Measurements from ENCODE around the gene NEURL1.
"Not testable (repeated sequence)": the region's sequence is repeated elsewhere in the genome, so short reads cannot be mapped to it uniquely, and the experiment has no call there.

Gene NEURL1

DNA sequence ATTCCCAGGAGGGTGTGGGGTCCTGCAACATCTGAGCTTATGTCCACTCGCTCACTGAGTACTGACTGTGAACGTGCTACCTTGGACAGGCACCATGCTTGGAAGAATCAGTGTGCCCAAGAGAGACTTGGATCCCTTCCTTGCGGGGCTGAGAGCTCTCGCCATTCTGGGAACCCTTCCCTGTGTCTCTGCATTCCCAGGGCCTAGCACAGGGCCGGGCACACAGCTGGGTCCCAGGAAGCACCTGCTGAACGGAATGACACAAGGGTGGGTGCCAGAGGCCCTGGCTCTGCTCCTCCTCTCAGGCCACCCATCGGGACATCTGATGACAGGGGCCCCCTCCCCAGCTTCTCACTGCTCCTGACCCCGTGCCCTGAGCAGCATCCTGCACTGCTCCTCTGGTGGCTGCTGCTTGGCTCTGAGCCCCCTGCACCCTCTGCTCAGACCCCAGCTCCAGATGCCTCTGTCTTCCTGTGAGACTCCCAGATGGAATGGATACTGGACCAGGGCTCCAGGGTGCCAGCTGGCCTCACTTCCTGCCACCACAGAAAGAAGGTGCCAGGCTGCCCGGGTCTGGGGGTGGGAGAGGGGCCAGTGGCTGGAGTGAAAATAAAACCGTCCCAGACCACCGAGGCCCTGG lies 129.6 kb downstream of the NEURL1 start:
- no peak for DNase-seq (ENCODE audit: low read depth in 3 of 3)

GRCh38 chr10:103626178-103626577 lies 132.7 kb downstream of the NEURL1 start:
- no peak for DNase-seq (ENCODE audit: low read depth in 3 of 3)

DNA sequence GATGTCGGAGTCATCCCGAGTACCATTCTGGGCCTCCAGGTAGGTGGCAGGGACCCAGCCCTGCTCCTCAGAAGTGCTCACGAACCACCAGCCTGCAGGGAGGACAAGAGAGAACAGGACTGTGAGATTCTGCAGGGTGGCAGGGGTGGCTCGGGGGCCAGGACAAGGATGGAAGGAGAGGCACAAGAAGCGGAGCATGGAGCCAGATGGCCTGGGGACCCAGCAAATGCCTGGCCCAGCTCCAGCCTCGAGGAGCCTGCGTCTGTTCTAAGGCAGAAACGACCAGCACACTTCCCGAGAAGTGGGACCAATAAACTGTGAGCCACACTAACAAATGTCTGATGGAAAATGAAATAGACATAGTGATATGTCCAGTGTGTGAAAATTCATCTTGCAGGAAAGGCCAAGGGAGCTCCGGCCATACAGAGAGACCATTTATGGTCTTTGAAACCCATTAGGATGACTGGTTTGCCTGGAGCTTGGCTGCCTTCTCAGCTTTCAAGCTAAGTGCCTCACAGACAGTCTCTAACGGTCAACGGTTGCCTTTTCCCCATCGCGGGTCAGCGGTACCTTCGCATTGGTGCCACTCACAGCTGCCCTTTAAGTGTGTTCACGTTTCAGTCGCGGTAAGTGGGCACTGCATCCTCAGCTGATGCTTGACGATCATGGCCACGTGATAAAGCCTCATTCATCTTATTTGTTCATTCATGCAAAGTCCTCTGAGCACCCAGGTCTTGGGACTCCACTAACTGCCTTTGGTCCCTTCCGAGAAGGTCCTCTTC lies 133.8 kb downstream of the NEURL1 start:
- no peak for DNase-seq (ENCODE audit: low read depth in 3 of 3)

- no peak for DNase-seq (ENCODE audit: low read depth in 3 of 3)
Measured at GRCh38 chr10:103627893-103628292, 134.4 kb downstream of the NEURL1 start.

GRCh38 chr10:103629581-103629980 lies 136.1 kb downstream of the NEURL1 start:
- DNase-seq (ENCODE audit: low read depth in 3 of 3) = no peak

- DNase-seq (ENCODE audit: low read depth in 3 of 3) = no peak
Measured at GRCh38 chr10:103630156-103630555, 136.7 kb downstream of the NEURL1 start.

GRCh38 chr10:103632247-103632642 lies 138.7 kb downstream of the NEURL1 start:
- DNase-seq (ENCODE audit: low read depth in 3 of 3) = no peak

GRCh38 chr10:103632871-103633270 lies 139.4 kb downstream of the NEURL1 start:
- DNase-seq (ENCODE audit: low read depth in 3 of 3) = not testable (repeated sequence)

DNA sequence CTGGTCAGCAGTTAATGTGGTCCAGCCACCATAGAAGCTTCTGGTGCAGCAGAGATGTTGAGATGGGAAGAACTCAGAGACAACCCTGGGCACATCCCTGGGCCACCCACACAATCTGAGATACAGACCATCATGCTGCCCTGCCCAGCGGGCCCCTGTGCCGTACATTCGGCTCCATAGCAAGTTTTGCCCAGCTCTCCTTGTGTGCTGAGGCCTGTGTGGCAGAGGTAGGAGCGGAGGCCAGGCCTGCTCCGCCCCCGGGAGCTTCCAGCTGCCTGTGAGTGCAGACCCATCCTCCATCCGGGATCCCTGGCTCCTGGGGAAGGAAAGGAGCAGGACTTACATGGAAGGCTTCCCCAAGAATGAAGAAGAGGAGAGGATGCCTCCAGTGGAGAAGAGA lies 140.3 kb downstream of the NEURL1 start:
- no peak for DNase-seq (ENCODE audit: low read depth in 3 of 3)

DNA sequence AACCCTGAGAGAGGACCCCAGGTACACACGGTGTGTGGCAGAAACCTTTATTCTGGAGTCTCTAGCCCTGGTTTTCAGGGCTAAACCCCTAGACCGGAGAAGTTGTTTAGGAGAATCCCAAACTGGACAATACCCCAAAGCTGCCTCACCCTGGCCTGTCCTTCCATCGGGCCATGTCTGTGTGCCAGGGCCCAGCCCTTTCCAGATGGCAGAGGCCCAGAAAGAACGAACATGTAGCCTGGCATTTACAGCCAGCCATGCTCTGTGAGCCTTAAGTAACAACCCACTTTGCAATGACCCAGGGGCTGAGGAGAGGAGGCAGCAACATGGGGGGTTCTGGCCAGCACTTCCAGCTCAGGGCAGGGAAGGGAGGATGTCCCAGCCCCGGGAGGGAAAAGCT lies 142.1 kb downstream of the NEURL1 start:
- DNase-seq (ENCODE audit: low read depth in 3 of 3) = no peak

- no peak for DNase-seq (ENCODE audit: low read depth in 3 of 3)
Measured at GRCh38 chr10:103636492-103636891, 143.0 kb downstream of the NEURL1 start.

DNA sequence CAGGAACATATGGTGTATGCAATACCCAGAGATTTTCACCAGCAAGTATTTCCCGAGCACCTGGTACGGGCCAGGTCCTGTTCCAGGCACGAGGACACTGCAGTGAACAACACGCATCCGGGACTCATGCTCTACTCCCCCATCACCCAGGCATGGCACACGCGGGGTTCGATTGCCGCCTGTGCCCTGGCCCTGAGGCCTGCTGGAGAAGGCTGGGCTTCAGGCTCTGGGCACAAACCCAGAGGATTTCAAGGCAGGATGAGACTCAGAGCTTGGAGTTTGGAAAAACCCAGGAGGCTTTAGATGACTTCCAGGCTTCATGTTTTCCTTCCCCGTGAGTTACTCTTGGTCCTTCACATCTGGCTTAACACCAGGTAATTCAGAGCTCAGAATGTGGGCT lies 143.5 kb downstream of the NEURL1 start:
- DNase-seq (ENCODE audit: low read depth in 3 of 3) = no peak

DNA sequence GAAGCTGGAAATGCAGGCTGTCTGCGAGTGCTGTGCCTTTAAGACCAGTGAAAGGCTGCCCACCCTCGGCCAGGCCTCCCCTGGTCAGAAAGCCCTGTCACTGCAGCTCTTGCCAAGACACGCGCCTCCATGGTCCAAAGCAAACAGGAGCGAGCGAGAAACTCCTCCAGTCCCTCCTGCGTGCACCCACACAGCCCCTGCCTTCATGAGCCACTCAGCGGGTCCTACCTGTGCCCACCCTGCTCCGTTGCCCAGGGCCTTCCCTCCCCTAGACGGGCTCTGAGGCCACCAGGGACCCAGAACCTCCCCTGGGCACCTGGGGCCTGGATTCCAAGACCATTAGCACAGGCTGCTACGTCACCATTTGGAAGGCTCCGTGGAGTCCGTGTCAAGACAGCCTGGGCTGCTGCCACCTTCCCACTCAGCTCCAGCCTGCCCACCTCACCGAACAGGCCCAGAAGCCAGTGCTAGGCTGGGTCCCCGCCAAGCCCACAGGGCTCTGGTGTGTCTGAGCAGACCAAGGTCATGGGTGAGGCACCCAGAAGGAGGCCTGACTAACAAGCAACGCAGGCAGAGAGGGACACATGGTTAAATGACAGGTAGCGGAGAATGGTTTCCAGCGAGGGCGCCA lies 144.5 kb downstream of the NEURL1 start:
- DNase-seq (ENCODE audit: low read depth in 3 of 3) = no peak

DNA sequence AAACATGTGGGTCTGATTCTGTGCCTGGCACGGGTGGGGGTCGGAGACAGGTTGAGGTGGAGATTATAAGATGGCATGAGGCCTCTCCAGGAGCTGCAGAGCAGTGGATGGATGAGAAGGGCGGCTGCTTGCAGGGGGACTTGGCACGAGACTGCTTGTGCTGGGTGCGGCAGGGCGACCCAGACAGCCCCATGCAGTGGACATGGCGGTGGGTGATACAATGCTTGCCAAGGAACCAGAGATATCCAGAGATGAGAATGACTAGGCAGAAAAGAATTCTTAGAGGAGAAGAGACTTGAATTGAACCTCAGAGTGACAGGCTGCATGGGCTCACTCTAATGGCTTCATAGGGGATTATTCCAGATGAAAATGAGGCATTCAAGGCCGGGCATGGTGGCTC lies 145.4 kb downstream of the NEURL1 start:
- DNase-seq (ENCODE audit: low read depth in 3 of 3) = no peak

DNA sequence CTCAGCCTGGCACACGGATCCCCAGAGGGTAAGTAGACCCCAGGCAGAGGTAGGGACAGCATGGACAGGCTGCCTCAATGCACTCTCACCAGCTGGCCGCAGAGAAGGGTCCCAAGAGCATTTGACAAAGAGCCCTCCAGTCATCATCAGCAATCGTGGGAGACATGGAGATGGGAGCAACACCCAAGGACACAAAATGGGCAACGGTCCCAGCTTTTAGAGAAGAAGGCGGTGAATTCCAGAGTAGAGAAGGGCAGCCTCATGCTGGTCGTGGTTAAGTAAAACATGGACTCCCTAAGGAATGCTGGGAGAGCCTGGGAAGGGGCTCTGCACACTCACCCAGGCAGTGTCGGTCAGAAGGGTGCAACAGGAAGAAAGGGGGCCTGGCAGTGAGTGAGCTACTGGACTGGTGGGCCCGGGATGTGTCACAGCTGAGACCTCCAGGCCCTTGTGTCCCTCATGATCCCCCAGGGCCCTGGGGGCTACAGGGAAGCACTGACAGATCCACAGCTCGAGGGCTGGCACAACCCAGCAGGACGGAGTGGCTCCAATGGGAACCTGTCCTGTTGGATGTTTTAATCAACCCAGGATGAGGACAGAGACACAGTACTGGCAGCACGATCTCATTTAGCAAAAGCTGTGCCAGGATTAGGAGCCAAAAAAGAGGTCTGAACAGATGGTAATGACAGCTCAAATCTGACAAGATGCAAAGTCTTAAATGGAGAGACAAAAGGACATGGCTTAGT lies 147.1 kb downstream of the NEURL1 start:
- DNase-seq (ENCODE audit: low read depth in 3 of 3) = no peak

GRCh38 chr10:103641326-103641725 lies 147.8 kb downstream of the NEURL1 start:
- DNase-seq (ENCODE audit: low read depth in 3 of 3) = no peak

Measured in stimulated activated CD4-positive, alpha-beta T cell treated with anti-CD3 and anti-CD28 coated beads, TNF-alpha, amount 100 ng/mL, for 24 hours (primary cell).